Epithelial cell of proximal tubule (primary cell): Measurements from ENCODE around the gene VSTM4. TPM values are rescaled to one million over a fixed set of nuclear protein-coding genes. Genes with fewer than 3 reads are reported as not detected.

Source experiments
- DNase-seq: peaks from one replicate; pipeline ENCODE4 v3.0.0-alpha.2; 2011; ENCODE audit warnings: low read depth
- H3K4me3 ChIP-seq: 2 replicates; pipeline ENCODE4 v1.5.1; 2011; ENCODE audit warnings: low read depth, mild to moderate bottlenecking, low read length
- total RNA-seq: library from RNA; depleted of rRNA; stranded (reverse); fragments of >200 nt; gene quantifications from 2 replicates; pipeline ENCODE4 v1.2.3, GENCODE V29; 2015
- TF ChIP-seq, protein P1 (sequence below): conservative IDR thresholded peaks from 2 replicates; pipeline ENCODE4 v1.5.1; 2012; ENCODE audit warnings: low read depth, mild to moderate bottlenecking, low read length

The VSTM4 gene
- total RNA-seq, 1 donor from 2014 or later = 0.40 TPM

DNA sequence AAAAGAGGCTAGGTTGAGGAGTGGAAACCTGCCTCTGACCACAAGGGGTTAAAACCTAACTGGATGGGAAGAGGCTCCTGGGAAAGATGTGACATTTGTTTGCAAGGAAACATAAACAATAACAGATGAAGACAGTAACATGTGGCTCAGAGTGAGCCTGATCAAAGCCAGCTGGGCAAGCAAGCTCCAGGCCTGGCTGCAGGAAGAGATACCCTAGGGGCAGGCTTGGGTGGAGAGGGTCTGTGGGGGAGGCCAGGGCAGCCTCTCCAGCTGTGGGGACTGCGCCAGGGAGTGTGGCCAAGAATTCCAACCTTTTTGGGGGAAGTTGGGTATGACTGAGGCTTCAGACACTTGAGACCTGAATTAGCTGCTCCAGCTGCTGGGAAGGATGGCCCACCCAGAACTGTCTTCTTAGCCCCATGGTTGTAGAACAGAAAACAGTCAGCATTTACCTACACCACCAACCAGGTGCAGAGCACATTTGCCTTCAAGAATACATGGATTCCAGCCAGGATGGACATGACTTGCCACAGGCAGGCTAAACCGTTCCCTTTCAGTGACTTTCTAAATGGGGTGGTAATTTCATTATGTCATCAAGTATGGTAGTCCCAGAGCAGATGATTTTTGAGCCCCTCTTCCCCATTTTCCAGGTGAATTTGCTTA is 28.9 kb upstream of the VSTM4 start:
- H3K4me3 ChIP-seq = no peak overlapping the region
- TF ChIP-seq, protein P1, sequence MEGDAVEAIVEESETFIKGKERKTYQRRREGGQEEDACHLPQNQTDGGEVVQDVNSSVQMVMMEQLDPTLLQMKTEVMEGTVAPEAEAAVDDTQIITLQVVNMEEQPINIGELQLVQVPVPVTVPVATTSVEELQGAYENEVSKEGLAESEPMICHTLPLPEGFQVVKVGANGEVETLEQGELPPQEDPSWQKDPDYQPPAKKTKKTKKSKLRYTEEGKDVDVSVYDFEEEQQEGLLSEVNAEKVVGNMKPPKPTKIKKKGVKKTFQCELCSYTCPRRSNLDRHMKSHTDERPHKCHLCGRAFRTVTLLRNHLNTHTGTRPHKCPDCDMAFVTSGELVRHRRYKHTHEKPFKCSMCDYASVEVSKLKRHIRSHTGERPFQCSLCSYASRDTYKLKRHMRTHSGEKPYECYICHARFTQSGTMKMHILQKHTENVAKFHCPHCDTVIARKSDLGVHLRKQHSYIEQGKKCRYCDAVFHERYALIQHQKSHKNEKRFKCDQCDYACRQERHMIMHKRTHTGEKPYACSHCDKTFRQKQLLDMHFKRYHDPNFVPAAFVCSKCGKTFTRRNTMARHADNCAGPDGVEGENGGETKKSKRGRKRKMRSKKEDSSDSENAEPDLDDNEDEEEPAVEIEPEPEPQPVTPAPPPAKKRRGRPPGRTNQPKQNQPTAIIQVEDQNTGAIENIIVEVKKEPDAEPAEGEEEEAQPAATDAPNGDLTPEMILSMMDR = no peak
- DNase-seq = no peak

DNA sequence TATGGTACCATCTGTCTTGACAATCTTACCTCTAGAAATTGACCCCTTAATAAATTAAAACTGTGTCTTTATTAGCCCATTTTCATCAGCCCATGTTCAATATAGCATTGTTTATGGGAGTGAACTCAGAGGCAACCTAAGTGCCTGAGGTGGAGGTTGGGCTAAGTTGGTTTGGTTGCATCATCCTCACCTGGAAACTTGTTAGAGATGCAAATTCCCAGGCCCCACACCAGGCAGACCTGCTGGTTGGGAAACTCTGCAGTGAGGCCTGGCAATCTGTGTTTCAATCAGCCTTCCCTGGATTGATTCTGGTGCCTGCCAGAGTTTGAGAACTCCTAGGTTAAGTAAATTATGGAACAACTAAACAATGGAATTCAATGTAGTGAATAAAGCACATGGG is 27.9 kb upstream of the VSTM4 start:
- TF ChIP-seq, protein P1 = no peak
- DNase-seq = no peak
- H3K4me3 ChIP-seq = no peak overlapping the region

DNA sequence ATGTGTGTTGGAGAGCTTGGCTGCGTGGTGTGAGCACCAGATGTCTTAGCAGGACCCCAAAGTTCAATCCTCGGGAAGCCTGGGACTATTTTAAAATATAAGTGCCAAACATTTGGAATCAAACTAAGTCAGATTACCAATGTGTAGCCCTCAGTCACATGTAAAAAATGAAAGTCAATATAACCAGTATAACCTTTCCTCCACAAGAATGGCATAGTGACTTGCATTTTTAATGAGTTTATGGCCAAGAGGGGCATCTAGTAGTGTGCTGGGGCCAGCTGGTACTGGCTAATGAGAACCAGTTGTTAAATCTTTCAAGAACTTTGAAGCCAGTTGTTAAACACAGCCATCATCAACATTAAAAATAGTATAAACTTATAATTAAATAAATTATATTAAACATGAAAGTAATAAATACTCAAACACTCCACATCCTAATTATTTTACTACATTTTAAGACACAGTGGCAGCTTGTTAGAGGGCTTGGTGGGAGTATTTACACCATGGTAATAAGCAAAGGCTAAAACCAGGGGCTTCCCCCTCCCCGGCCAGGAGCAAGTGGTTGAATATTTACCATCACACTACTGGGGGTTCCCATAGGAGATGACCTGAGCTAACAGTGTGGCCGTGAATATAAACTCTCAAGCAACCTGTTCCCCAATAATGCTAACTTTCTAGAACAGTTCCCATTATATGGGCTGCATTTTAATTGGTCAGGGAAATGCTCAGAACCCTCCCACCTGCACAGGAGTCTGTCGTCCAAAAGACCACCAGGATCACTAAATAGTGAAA is 26.4 kb upstream of the VSTM4 start:
- TF ChIP-seq, protein P1 = no peak
- no peak overlapping the region for H3K4me3 ChIP-seq
- no peak for DNase-seq

DNA sequence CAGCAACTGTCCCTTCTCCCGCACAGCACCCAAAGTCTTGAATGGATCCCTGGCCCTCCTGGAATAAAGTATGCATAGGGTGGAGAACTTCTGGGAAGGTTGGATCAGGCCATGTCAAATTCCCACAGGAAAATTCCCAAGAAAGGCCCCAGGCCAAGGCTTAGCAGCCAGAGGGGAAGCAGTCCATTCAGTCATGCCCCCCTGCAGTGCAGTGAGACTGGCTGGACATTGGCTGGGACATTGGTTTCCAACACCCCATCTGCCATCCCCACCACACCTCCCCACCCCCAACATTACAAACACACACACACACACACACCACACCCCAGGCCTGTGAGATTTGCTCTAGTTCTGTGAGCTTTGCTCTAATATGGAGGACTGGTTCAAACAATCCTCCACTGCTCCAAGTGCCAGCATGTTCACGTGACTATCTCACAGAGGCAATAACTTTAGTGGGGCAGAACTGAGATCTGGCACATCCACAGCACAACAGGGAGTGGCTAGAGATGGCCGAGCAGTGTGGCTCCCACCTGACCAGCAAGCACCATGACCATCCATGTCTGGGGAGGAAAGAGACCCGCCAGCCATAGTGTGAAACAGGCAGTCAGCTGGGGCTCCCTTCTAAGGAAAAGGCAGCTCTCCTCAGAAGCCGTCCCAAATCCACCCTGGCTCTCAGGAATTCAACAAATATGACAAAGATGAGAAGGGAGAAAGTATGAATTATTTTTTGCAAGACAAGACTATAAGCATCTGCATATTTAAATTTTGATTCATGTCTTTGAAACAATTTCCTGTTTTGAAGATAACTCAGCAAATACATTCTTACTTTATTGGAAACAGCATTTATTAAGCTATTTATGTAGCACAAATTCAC is 25.2 kb upstream of the VSTM4 start:
- TF ChIP-seq, protein P1 = no peak
- DNase-seq = no peak
- no peak overlapping the region for H3K4me3 ChIP-seq

DNA sequence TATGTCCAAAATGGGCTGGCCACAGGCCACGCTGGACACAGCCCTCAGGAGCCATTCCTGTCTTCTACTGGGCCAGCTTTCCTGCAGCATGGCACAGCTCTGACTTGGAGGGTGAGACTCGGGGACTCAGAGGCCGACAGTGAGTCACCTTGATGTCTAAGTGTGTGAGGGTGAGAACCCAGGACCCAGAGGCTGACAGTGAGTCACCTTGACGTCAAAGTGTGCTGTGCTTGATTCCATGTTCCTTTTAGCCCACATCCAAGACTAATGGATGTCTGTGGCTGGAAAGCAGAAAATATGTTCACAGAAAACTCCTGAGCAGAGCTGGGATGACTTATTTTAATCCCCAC is 24.5 kb upstream of the VSTM4 start:
- H3K4me3 ChIP-seq = no peak overlapping the region
- peak; percentile 48 for DNase-seq
- TF ChIP-seq, protein P1 = no peak

DNA sequence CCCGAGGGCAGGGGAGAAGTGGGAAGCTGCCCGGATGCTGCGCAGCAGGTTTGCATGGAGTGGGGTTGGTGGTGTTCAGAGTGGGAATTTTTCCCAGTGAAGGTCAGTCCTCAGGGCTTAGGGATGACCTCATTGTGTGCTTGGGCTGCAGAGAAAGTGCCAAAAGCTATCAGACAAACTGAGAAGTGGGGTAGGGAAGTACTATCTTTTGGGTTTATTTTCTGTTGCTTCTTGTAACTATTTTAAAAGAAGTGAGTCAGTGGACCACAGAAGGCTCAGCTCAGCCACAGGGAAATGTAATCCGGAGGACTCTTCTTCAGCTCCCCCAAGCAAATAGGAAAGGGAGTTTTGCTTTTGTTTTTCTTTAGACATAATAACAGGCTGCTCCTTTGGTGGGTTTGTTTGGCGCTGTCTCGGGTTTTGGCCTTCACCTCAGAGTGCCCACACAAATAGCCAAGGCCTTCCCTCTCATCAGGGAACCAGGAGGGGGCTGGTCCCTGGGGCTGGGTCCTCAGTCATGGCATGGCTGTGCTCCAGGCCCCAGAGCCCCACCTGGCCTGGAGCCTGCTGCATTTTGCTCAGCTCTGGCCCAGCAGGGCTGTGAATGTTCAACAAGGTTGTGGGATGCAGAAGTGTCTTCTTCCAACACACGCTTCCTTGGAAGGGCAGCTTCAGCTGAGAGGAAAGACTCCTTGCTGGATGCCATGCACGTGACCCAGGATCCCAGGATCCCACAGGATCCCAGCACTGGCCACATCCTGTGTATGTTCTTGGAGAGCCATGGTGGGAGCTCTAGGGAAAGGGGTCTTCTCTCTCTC is 23.9 kb upstream of the VSTM4 start:
- DNase-seq = no peak
- TF ChIP-seq, protein P1 = no peak
- no peak overlapping the region for H3K4me3 ChIP-seq
